GM18858 (cell line): ENCODE measurements around the gene TRIM29.

Experiments used
- ATAC-seq: cut with Tn5 transposase; IDR thresholded peaks from one replicate; pipeline ENCODE4 v1.9.1; 2021; ENCODE audit not compliant: unreplicated experiment

TRIM29 gene

DNA sequence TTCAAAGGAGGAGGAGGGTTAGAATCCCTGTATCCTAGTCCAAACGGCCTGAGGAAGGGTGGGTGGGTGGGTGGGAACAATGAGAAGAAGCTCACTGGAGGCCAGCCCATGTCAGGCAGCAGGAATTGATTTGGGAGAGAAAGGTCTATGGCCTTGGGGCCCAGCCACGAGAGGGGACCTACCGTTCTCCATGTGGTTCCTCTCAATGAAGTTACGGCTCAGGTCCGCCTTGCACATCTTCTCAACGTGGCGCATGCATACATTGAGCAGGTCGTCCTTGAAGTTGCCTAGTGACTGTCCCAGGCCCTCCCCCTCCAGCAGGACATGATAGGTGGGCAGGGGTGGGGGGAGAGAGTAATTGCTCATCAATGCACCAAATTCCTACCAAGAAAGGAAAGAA, 12.4 kb downstream of the TRIM29 start:
- no peak for ATAC-seq

DNA sequence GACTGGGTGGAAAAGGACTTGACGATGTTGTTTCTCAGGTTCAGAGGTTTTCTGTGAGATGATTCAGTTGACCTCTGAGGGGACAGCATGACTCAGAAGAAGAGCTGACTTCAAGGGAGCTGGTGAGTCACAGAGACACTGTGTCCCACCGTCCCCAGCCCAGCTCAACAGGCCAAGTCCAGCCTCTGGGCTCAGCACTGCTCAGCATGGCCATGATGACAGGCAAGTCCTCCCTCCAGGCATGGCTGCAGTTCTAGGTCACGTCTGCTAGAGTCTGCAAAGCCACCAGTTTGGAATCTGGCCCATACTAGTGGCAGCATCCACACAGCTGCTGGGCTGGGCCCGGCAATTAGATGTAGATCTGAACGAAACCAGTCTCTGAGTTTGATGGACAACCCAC, 12.9 kb downstream of the TRIM29 start:
- ATAC-seq: no peak

DNA sequence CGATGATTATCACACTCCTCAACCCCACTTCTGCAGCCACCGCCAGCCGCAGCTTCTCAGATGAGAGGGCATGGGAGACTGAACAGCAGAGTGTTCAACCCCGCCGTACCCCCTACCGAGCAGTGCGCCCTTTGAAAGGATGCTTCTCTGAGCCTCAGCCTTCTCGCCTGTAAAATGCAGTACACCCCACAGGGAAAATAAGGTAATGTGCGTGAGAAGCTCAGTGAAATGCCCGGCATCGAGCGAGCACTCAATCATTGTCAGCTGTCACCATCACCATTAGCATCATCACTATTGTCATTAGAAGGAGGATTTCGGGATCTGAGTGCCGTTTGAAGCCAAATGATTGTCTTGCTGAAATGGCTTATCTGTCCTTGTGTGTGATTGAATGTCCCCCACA, 13.6 kb downstream of the TRIM29 start:
- ATAC-seq: no peak

DNA sequence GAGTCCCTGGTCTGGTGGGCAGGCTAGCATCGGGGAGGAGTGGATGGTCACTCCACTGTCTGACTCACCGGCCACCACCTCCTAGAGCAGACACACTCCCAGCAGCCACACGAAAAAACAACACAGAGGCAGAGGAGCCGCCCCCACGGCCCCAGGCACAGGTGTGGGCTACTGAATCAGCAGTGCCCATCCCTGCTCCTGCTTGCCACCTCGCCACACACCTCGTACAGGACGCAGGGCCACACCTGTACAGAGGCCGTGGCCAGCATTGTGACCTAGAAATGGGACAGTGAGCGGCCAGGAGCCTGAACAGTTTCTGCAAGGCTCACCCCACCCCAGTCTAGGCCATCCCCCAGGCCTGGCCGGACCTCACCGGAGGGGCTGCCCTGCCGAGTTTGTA, 14.0 kb downstream of the TRIM29 start:
- ATAC-seq: no peak

DNA sequence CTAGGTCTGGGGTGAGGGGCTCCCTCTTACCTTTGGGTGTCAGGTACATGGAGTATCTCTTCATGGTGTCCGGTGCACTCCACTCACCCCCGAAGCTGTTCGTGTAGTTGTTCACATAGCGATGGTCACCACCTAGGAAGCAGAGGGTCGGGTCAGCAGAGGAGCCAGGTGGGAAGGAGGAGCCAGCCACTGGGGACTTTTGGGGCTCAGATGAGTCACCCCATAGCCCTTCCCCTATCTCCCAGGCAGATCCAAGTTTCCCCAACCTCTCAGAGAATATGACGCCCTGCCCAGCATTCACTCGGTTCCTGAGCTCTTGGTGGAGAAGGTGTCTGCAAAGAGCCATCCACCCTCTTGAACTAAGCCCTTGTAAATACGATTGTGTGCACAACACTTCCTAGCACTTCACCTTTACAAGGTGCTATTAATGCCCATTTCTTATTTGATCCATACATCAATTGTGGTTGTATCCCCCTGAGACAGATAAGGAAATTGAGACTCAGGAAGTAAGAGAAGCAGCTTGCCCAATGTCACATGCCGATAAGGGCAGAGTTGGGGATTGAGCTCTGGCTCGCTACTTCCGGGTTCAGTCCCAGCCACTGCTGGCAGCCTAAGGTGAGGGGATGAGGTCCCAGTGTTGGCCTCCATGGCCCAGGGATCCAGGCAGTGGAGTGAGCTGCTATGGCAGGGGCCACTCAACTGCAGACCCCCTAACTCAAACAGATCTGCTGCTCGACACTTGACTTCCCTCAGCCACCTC, 14.8 kb downstream of the TRIM29 start:
- ATAC-seq: no peak

DNA sequence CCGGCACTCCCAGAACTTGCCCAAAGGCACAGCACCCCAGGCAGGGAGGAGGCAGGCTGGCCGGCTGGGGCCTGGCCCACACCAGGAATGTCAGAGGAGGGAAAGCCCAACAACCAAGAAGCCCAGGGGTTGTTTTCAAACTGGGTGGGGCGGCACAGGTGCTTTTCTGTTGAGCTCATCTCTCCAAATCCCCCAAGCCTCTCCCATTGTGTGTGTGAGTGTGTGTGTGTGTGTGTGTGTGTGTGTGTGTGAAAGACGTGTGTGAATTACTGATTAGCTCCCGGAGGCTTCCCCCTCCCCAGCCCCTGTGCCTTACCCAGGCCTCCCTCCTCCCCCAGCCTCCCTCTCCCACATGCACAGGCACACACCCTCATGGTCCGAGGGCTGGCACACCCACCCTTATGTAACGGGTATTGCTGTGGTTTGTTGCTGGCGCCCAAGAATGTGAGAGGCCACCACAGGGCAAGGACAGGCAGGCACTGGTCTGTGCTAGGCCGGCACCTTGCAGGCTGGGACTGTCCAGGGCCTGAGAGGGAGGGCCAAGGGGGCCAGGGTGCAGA, 15.9 kb downstream of the TRIM29 start:
- ATAC-seq: no peak

DNA sequence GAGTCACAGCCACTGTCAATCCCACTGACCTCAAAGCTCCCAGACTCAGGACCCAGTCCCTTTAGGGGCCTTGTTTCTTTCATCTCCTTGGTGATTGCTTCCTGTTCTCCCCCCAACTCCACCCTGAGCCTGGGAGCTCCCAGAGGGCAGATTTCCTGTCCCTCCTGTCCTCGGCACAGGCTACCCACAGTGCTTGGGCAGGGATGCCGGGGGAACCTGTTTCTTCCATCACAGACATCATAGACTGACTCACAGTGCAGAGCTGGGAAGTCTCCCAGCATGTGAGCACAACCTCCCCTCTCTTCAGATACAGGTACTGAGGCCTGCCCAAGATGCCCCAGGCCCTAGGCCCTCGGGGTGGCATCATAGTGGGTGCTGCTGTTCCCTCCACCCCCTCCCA, 16.6 kb downstream of the TRIM29 start:
- no peak for ATAC-seq

DNA sequence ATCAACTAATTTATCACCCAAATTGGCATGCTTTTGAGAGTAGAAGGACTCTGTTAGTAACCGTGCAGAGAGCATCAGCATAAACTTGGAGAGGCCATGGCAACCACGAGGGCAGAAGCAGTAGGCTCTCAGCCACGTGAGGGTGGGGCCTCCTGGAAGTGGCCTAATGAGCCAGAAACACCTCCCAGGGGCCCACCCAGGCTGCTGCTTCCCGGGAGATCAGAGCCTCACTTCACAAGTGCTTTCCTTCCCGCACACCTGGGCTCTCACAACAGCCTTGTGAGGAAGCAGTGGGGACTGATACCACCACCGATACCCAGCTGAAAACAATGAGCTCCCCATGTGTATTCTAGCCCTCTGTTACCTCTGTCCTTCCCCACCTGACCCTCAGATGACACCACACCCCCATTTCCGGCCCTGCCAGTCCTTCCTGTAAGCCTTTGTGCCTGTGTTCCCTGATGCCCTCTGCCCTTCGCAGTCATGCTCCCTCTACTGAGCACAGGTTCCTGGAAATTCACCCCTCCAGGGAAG, 17.0 kb downstream of the TRIM29 start:
- ATAC-seq: no peak

DNA sequence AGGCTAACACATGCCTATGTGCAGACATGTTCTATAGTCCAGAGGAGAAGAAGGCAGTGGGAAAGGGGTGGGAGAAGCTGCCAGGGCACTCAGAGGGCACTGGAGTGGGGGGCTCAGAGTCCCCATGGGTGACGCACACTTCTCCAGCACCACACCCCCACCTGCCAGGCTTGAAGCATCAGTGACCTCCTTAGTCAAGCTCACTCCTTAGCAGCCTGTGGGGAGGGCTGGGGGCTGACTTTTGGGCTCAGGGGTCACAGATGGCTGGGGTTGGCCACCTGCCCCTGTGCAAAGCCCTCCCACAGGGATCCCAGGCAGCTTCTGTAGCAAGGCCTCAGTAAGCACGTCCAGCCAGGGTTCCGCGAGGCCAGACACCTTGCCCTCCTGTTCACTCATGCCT, 18.8 kb downstream of the TRIM29 start:
- ATAC-seq: no peak

DNA sequence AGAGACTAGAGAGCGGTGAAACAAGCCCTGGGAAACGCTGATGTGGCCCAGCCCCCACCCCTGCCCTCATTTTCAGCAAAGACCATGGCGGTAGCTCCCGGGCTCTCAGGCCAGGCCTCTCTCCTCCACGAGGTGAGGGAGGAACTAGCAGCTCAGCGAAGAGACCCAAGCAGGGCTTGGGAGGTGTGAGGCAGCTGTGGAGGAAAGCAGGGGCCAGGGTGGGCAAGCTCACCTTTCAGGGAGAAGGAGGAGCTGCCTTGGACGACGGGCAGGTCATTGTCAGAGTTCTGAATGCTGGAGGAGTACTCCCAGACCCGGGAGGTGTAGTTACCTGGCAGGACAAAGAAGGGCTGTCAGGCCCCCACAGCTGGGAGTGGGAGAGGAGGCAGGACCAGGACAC, 19.9 kb downstream of the TRIM29 start:
- ATAC-seq: no peak

DNA sequence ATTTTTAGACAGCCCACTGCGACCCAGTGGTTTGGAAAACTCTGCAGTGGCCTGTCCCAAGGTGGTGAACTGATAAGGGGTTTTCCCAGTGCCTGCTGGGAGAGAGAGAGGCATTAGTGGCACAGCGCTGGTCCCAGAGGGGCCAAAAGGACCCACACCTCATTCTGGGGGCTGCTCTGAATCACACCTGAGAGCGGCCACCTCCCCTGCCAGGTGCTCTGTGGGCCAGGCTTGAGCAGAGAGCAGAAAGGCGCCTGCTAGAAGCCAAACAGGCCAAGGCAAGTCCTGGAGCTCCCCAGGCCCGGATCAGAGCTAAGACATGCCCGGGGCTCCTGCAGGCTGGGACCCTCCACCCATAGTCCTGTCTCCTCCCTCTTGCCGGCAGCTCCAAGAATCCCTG, 20.9 kb downstream of the TRIM29 start:
- no peak for ATAC-seq

DNA sequence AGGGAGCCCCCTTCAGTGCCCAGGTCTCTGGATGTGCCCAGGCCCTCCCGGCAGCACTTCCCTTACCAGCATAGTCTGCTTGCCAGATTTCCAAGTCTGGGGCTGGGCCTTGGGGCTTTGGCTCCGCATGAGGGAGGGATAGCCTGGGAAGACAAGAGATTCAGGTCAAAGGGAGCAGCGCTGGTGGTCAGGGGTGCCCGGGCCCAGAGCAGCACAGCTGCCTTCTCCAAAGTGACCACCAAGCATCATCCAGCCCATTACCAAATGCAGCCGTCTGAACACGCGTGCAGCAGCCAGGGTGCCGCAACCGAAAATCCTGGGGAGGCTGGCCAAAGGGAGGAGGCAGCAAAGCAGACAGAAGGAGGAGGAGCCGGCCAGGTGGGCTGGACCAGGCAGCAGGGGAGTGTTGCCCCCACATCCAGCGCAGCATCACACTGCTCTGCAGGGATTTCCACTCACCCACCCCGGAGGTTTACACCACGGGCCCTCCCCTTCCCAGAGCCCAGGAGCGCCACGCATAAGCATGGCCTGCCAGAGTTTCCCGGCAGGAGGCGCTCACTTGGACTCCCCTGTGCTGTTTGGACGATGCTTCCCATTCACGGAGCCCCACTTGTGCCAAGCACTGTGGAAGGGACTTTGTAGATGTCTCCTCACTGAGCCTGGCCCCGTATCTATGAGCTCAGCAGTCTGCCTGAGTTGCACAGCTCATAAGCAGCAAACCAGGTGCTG, 22.5 kb downstream of the TRIM29 start:
- no peak for ATAC-seq

DNA sequence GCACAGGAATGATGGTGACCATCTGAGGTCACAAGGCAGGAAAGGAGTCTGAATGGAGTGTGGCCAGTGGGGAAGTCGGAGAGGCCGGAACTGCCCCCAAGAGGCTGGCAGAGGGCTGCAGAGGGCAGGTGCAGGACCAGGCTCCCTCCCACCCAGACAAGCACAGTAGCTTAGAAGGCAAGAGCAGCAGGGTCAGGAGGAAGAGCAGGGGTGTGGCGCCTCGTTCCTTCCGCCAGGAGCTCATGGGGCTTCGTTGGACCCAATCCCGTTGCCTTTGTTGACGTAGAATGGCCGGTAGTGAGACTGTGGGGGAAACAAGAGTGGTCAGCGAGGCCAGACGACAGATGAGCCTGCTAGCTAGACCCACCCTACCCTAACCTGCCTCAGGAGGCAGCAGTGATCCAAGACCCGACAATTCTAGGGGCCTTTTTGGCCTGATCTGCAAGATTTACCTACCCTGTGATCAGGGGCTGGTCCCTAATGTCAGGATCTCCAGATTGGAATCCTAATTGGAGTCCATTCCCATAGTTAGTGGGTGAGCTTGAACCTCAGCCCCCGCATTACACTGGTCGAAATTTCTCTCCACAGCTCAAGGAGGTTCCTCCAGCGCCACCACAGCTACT, 25.6 kb downstream of the TRIM29 start:
- no peak for ATAC-seq

DNA sequence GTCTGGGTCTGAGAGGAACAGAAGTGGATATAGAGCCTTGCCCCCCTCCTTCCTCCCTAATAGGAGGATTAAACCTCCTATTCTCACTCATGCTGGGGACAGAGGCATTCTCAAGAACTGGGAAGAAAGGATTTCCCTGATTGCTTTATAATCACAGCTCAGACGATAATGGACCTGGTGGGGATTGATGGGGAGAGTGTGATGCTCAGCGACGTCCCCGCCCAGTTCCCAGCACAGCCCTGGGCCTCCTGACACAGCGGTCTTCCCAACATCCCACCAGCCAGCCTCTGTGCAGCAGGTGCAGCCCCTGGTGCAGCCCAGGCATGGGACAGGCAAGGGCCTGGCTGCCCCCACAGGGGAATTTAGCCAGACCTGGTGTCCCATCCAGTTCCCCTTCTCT, 28.4 kb downstream of the TRIM29 start:
- no peak for ATAC-seq

DNA sequence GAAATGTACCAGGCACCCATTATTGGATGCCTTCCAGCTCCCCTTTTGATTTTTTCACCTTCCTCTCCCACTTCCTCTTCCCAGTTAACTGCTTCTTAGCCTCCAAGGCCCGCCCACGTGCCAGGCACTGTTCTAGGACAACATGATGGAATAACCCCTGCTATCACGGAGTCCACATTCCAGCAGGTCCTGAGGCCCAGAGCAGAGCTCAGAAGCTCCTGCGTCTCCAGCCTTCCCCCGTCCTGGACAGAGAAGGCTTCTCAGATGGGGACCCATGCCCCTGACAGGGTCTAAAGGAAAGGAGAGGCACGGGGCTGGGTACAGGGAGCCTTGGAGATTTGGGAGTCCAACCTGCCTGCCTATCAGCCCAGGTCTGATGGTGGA, 29.1 kb downstream of the TRIM29 start:
- ATAC-seq: no peak

DNA sequence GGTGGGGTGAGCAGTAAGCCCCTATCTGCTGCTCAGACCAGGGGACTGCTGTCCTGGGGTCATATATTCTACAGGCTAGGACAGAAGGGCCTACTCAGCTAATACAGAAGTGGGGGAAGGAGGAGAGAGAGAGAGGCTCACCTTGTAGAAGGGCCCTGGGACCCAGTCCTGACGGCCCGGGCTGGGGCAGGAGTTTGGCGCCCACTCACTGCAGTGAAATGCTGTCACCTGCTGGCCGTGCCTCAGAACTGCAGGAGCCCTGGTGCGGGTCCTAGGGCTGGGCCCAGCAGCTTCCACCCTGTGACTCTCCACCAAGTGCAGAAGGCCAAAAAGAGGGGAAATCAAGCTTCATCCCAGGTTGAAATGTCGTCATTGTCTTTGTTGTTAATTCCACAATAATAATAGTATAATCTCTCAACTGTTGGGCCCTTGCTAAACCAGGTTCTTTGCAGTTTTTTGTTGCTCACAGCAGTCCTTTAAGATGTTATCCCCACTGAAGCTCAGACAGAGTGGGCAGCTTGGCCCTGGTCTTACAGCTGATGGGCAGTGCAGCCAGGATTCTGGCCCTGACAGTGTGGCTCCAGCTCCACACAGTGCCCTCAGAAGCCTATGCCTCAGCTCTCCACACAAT, 29.6 kb downstream of the TRIM29 start:
- ATAC-seq: no peak

DNA sequence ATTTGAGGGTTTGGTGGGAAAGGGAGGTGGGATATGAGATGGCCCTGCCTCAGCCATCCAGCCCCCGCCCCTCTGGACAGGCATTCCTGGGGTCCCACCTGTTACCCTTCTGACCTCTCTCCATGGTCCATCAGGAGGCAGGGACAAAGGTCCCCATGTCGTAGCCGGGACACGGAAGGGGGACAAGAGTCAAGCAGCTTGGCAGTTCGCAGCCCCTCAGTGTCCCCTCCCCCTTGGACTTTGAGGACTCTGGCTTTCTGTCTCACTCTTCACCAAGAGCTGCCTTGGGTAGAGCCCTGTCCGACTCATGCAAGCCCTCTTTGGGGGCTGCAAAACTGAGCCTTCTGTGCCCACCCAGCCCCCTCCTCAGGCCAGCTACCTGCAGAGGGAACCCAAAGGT, 30.2 kb downstream of the TRIM29 start:
- ATAC-seq: no peak

DNA sequence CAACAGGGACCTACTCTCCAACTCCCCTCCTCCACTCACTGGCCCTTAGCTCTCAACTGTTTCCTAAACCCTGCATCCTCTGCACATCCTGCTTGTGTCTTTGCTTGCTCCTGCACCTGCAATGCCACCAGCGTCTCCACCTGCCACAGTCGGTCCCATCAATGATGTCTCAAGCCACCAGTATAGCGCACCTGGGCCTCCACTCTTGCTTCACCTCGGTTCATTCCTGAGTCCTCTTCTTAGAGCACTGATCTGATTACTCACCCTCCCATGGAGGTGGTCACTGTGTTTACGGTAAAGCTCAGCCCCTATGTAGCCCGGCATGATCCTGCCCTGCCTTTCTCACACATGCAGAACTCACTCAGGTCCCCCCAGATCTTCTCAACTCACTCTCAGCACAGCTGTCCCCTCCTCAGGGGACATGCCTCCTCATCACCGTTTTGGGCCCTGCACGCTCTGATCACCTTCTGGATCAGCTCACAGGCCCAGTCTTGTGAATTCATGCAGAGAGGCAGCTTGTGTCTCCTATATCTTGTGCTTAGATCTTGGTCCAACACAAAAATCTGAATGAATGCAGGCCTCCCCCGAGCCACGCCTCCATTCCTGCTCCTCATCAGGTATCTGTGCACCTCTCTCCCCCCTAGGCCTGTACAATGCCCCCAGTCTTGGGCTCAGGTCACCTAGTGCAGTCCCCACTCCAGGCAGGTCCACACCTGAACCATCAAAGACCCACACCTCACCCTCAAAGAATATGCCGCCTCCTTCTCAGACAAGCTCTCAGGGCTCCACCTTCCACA, 31.4 kb downstream of the TRIM29 start:
- ATAC-seq: no peak

DNA sequence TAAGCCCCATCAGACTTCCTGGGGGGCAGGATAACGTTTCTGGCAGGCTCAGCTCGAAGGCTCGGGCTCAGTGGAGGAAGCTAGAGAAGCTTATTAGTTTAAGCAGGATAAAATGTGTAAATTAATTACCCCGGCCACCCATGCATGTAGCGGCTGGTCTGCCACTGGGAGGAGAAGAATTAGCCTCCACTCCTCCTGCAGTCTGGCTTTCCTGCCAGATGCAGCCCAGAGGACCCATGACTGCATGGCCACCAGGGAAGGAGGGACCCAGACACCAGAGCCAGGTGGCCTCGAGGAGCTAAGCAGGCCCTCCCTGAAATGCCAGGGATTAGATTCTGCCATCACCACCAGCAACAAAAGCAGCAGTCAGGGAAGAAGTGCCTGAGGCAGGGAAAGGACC, 32.3 kb downstream of the TRIM29 start:
- ATAC-seq: no peak

DNA sequence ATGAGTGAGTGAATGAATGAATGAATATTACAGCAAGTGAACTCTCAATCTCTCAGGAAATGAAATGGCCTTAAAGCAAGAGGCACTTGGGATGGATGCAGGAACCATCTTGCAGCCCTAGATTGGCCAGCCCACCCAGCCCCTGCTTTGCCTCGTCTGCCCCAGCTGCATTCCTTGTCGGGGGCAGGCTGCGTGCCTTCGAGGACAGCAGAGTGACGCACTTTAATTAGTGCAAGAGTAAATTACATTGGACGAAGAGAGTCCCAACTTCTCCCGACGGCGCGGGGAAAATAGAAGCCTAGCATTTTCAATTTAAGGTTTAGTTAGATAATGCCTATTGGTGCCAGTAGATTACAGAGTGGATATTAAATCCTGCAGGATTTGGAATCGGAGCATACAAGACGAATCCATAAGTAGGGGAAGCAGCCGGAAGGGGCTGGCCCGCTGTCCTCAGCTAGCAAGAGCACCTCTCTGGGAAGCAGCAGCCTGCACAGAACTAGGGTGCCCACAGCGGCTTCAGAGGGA, 33.8 kb downstream of the TRIM29 start:
- ATAC-seq: no peak

DNA sequence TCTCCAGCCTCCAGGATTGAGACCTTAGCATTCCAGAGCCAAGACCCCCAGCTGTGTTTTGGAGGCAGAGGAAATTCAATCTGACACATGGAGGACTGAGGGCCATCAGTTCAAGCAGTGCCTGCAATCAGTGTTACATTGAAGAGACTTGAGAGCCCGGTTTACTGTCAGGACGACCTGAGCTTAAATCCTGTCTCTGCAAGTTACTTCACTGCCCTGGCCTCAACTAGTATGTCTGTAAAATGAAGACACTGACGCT, 35.1 kb downstream of the TRIM29 start:
- ATAC-seq: no peak
